Endothelial cell (in vitro differentiated cells): ENCODE data around the gene TSC2. TPM values are rescaled to one million over a fixed set of nuclear protein-coding genes. Genes with fewer than 3 reads are reported as not detected.
A peak's percentile ranks its signal among the peaks of the same experiment; 100 is the strongest.

Experiments
- DNase-seq: peaks from one replicate; pipeline ENCODE4 v3.0.0; 2021; ENCODE audit warnings: low spot score
- H3K27ac Mint-ChIP-seq: one replicate; pipeline ENCODE4 v1.8.0; 2021; ENCODE audit warnings: mixed read lengths, inconsistent platforms; ENCODE audit not compliant: unreplicated experiment
- H3K27me3 Mint-ChIP-seq: one replicate; pipeline ENCODE4 v1.8.0; 2021; ENCODE audit warnings: mild to moderate bottlenecking, moderate library complexity, mixed read lengths, inconsistent platforms; ENCODE audit not compliant: unreplicated experiment
- H3K36me3 Mint-ChIP-seq: one replicate; pipeline ENCODE4 v1.8.0; 2021; ENCODE audit warnings: mild to moderate bottlenecking, low read depth, mixed read lengths, inconsistent platforms; ENCODE audit not compliant: unreplicated experiment
- H3K4me1 Mint-ChIP-seq: one replicate; pipeline ENCODE4 v1.8.0; 2021; ENCODE audit warnings: mild to moderate bottlenecking, mixed read lengths, inconsistent platforms; ENCODE audit not compliant: unreplicated experiment
- H3K4me3 Mint-ChIP-seq: one replicate; pipeline ENCODE4 v1.8.0; 2021; ENCODE audit warnings: mild to moderate bottlenecking, mixed read lengths, inconsistent platforms; ENCODE audit not compliant: unreplicated experiment
- H3K9me3 Mint-ChIP-seq: one replicate; pipeline ENCODE4 v1.8.0; 2021; ENCODE audit warnings: mixed read lengths, inconsistent platforms; ENCODE audit not compliant: unreplicated experiment
- total RNA-seq: library from RNA; stranded (reverse); fragmentation: NEBNext Ultra II Directional; extraction: Animal tissue kit (Norgen Biotek cat#: 25700); gene quantifications from one replicate; pipeline ENCODE4 v1.2.1, GENCODE V29; 2021; ENCODE audit not compliant: unreplicated experiment
- TF ChIP-seq, protein P1 (sequence below): fragments of 200-600 bp; sonication (generic); IDR thresholded peaks from one replicate; pipeline ENCODE4 v1.5.0; 2021; ENCODE audit warnings: antibody characterized with exemption; ENCODE audit not compliant: unreplicated experiment

Gene TSC2
- total RNA-seq, 1 donor from 2014 or later: 180 TPM

DNA sequence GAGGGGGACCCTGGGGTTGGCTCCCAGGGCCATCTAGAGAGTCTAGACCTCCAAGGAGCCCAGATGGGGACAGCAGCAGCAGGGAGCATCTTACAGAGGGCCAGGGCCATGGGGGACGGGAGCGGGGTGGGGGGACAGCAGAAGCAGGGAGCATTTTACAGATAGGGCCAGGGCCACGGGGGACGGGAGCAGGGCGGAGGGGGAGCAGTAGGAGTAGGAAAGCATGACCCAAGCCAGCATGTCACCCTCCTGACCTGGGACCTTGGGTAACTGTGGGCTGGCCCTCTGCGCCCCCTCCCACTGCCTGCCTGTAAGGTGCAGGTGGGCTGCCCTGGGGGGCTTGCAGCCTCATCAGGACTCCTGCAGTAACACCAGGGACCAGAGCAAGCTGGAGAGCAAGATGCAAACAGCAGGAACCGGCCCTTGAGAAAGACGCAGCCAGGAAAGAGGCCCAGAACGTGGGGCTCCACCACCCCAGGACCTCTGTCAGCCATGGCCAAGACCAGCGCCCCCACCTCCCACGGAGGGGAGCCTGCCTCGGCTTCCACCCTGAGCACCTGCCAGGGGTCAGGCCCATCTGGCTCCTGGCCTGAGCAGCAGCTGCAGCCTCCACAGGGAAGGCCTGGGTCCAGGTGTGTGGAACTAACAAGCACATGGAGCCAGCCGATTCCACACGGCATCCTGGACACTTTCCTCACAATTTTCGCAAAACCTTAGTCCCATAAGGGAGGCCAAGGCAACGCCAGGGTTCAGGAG, 40.5 kb upstream of the TSC2 start:
- TF ChIP-seq, protein P1, sequence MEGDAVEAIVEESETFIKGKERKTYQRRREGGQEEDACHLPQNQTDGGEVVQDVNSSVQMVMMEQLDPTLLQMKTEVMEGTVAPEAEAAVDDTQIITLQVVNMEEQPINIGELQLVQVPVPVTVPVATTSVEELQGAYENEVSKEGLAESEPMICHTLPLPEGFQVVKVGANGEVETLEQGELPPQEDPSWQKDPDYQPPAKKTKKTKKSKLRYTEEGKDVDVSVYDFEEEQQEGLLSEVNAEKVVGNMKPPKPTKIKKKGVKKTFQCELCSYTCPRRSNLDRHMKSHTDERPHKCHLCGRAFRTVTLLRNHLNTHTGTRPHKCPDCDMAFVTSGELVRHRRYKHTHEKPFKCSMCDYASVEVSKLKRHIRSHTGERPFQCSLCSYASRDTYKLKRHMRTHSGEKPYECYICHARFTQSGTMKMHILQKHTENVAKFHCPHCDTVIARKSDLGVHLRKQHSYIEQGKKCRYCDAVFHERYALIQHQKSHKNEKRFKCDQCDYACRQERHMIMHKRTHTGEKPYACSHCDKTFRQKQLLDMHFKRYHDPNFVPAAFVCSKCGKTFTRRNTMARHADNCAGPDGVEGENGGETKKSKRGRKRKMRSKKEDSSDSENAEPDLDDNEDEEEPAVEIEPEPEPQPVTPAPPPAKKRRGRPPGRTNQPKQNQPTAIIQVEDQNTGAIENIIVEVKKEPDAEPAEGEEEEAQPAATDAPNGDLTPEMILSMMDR: no peak
- no peak for DNase-seq
- Mint-ChIP-seq H3K9me3 (no peaks in the 10 kb centered on the region), H3K27ac (no peak overlapping the region), H3K27me3 (peaks cover 11% of the 10 kb centered on the region), H3K36me3 (peaks cover 6% of the 10 kb centered on the region), H3K4me1 (peaks cover 21% of the 10 kb centered on the region), H3K4me3 (peak overlapping the region; percentile 83)

DNA sequence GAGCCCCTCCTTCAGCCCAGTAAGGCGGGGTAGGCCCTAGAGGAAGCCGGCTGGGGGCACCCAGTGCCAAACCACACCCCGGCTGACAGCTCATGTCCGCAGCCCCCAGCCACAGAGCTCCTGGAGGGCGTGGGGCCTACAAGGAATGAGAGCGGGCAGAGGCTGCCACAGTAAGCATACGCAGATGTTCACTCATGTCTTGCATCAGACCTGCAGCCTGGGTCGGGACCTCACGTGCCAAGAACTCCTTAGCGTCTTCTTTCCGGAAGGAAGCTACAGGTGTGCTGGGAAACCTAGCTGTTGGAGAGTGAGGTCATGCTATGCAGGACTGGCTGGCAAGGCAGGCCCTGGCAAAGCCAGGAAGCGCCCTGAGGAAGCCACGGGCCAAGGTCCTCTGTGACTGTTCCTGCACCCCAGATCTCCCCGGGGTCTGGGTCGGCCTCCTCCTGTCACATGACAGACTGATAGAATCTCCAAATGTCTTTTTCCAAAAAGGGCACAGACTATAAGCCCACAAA, 39.7 kb upstream of the TSC2 start:
- H3K27ac Mint-ChIP-seq: no peak overlapping the region

DNA sequence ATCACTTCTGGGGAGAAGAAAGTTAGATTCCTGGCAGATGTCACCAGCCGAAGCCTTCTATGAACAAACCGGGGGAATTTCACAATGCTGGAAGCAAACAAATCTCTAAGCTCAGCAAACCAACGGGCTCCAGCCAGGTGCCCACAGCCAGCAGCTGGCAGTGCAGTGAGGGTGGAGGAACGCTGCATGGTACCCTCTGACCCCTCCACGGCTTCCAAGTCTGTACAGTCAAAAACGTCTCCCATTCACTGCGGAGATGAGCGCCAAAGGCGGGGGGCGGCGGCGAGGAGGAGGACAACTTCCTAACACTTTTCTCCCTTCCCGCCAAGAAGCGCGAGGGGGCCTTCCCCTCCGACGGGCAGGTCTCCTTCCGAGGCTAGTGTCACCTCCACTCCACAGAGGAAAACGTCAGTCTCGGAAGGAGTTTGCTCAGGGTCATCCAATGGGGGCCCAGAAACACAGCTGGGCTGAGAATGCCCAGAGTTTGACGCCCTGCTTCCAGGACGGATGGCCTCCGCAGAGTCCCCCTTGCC, 39.1 kb upstream of the TSC2 start:
- DNase-seq: no peak
- Mint-ChIP-seq H3K27ac (peak overlapping the region; percentile 1), H3K36me3 (peaks cover 6% of the 10 kb centered on the region)

More for the DNA sequence above, 39.7 kb upstream of the TSC2 start:
- Mint-ChIP-seq H3K27me3 (peaks cover 9% of the 10 kb centered on the region), H3K4me1 (peaks cover 21% of the 10 kb centered on the region), H3K36me3 (peaks cover 6% of the 10 kb centered on the region), H3K4me3 (peak overlapping the region; percentile 93), H3K9me3 (no peaks in the 10 kb centered on the region)
- TF ChIP-seq, protein P1: no peak
- DNase-seq: no peak

DNA sequence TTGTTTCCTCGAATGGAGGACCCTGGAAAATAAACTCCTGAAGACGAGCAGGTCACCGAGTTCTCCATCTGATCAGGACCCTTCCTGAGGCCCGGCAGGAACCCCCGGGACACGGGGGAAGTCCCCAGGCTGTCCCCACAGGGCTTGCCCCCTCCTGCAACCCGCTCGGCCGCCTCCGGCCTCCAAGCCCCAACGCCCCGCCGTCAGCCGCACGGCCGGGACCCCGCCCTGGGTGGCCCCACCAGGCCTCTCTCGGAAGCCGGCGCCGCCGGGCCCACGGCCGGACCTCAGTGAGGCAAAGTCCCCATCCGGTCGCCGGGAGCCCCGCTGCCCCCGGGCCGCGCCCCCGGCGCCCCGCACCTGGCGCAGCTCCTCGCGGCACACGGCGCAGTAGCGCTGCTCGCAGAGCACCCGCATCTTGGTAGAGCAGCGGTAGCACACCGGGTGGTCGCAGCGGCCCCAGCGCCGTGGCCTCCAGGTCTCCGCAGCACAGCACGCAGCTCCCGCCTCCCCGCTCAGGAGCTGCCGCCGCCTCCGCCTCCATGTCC, 38.5 kb upstream of the TSC2 start:
- Mint-ChIP-seq H3K27ac (no peak overlapping the region), H3K36me3 (peaks cover 6% of the 10 kb centered on the region), H3K27me3 (peaks cover 11% of the 10 kb centered on the region), H3K9me3 (no peaks in the 10 kb centered on the region), H3K4me3 (peak overlapping the region; percentile 93), H3K4me1 (peaks cover 21% of the 10 kb centered on the region)
- TF ChIP-seq, protein P1: no peak
- DNase-seq: no peak

More for the DNA sequence above, 39.1 kb upstream of the TSC2 start:
- Mint-ChIP-seq H3K9me3 (no peaks in the 10 kb centered on the region), H3K27me3 (peaks cover 11% of the 10 kb centered on the region), H3K4me3 (peak overlapping the region; percentile 93), H3K4me1 (peaks cover 21% of the 10 kb centered on the region)
- TF ChIP-seq, protein P1: no peak
